Transverse colon (tissue), 4 donors: ENCODE measurements around the gene MIS18BP1. TPM values are rescaled to one million over a fixed set of nuclear protein-coding genes. Genes with fewer than 3 reads are reported as not detected.

Source experiments
- DNase-seq: peaks from one replicate; pipeline ENCODE4 v3.0.0-alpha.2; 2019
- H3K27ac ChIP-seq, 4 donors: fragments of 200-600 bp; sonication (generic); 2 replicates each; pipeline ENCODE4 v1.5.1; 2016 to 2018; ENCODE audit warnings: inconsistent platforms in 4 of 4
- H3K27me3 ChIP-seq: fragments of 200-600 bp; sonication (generic); 2 replicates; pipeline ENCODE4 v1.5.1; 2017; ENCODE audit warnings: inconsistent platforms
- H3K36me3 ChIP-seq, 4 donors: fragments of 200-600 bp; sonication (generic); 2 replicates each; pipeline ENCODE4 v1.5.1; 2017 to 2019; ENCODE audit warnings: inconsistent platforms in 4 of 4
- H3K4me1 ChIP-seq, 4 donors: fragments of 200-600 bp; sonication (generic); 2 replicates each; pipeline ENCODE4 v1.5.1; 2017 to 2020; ENCODE audit warnings: inconsistent platforms in 4 of 4
- H3K4me3 ChIP-seq, 4 donors: fragments of 200-600 bp; sonication (generic); 1 replicate in 1 of 4; 2 replicates in 3 of 4; pipeline versions ENCODE4 v1.5.1 to v1.6.1; 2017 to 2019; ENCODE audit warnings: inconsistent platforms in 4 of 4
- H3K9me3 ChIP-seq, 2 donors: fragments of 200-600 bp; sonication (generic); 2 replicates each; pipeline ENCODE4 v1.5.1; 2017 to 2019; ENCODE audit warnings: inconsistent platforms in 2 of 2
- EP300 ChIP-seq: sonication (generic); formaldehyde crosslinking; IDR thresholded peaks from one replicate; pipeline ENCODE4 v1.6.1; 2017; ENCODE audit warnings: antibody characterized with exemption, low read depth
- POLR2A ChIP-seq: fragments of 450-650 bp; IDR thresholded peaks from one replicate; pipeline ENCODE4 v1.6.1; 2016; ENCODE audit warnings: antibody characterized with exemption, mild to moderate bottlenecking, moderate library complexity
- POLR2AphosphoS5 ChIP-seq, 3 donors: sonication (generic); formaldehyde crosslinking; IDR thresholded peaks; one replicate each; pipeline ENCODE4 v1.6.1; 2016; ENCODE audit warnings: antibody characterized with exemption in 3 of 3
- WGBS, 2 donors: methylation state at CpG; one replicate each; pipeline ENCODE4 v1.1.5; 2018; ENCODE audit warnings: low coverage in 1 of 2; 5-methylcytosine and 5-hydroxymethylcytosine counted together
- in situ Hi-C, 4 donors: fragments of 200-750 bp; cut with MboI; loops; one replicate each; pipeline versions ENCODE4 v1.15.0 to v1.15.1; 2017; ENCODE audit warnings: low sequenced_read_pairs in 3 of 4, low pct_ligation_motif_present in 1 of 4, low pct_unique_long_range_greater_than_20kb in 1 of 4
- intact Hi-C: fragments of 100-400 bp; cut with DNase I; formaldehyde crosslinking; loops from one replicate; pipeline ENCODE4 v1.15.1; 2023; ENCODE audit warnings: low total_unique reads
- total RNA-seq, 4 donors: library from RNA; depleted of rRNA; stranded (reverse); fragments of >200 nt; gene quantifications; one replicate each; pipeline ENCODE4 v1.1.0, GENCODE V29; 2016
- TF ChIP-seq, protein P1 (sequence below), 5 experiments: fragments of 200-600 bp in 3 of 5; fragments of 450-650 bp in 2 of 5; sonication (generic) in 3 of 5; IDR thresholded peaks; 1 replicate in 2 of 5; 2 replicates in 3 of 5; pipeline ENCODE4 v1.5.1; 2016 to 2017; ENCODE audit warnings: antibody characterized with exemption in 5 of 5, inconsistent platforms in 3 of 5, mild to moderate bottlenecking in 2 of 5, moderate library complexity in 1 of 5

Gene MIS18BP1
- total RNA-seq, 4 donors from 2014 or later = 23.5 to 61.7 (median 38.4) TPM

DNA sequence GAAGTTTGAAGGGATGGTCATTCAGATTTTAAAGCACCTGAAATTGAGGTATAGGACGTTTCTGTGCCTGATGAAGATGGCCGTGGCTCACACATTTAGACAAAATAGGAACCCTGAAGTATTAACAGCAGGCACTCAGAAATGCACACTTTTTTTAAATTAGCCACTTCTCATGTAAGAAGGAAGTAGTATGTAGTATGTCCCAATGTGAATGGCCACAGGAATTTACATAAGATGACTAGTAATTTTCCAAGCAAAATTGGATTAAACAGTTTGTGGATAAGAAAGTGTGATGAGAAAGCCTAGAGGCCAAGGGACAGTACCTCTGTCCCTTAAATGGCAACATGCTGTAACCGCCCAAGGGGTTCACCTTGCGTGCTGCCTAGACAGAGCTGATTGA lies 1.8 kb upstream of the MIS18BP1 start:
- in situ Hi-C loops = loop anchor here in 2 of 4 donors (25.0 kb wide), 1 partner anchor 342 kb away; no protein-coding TSS in a partner anchor
- TF ChIP-seq EP300 = no peak
- TF ChIP-seq POLR2AphosphoS5 (IDR thresholded peaks at IDR 0.05) = no peak
- TF ChIP-seq, protein P1, sequence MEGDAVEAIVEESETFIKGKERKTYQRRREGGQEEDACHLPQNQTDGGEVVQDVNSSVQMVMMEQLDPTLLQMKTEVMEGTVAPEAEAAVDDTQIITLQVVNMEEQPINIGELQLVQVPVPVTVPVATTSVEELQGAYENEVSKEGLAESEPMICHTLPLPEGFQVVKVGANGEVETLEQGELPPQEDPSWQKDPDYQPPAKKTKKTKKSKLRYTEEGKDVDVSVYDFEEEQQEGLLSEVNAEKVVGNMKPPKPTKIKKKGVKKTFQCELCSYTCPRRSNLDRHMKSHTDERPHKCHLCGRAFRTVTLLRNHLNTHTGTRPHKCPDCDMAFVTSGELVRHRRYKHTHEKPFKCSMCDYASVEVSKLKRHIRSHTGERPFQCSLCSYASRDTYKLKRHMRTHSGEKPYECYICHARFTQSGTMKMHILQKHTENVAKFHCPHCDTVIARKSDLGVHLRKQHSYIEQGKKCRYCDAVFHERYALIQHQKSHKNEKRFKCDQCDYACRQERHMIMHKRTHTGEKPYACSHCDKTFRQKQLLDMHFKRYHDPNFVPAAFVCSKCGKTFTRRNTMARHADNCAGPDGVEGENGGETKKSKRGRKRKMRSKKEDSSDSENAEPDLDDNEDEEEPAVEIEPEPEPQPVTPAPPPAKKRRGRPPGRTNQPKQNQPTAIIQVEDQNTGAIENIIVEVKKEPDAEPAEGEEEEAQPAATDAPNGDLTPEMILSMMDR (IDR thresholded peaks at IDR 0.05) = no peak
- TF ChIP-seq POLR2A = no peak
- H3K36me3 ChIP-seq = no peaks in the 10 kb centered on the region
- no peak overlapping the region for H3K27ac ChIP-seq
- no peak overlapping the region for H3K4me3 ChIP-seq
- H3K9me3 ChIP-seq = peaks cover 14 to 19% of the 10 kb centered on the region in 2 donors
- H3K4me1 ChIP-seq = peaks cover 5 to 26% (median 13%) of the 10 kb centered on the region in 4 donors
- intact Hi-C loops = no loop called here
- no peaks in the 10 kb centered on the region for H3K27me3 ChIP-seq
- WGBS, 2 donors = 91 to 92% methylated on average over 4 of the region's 4 CpGs
- no peak for DNase-seq

DNA sequence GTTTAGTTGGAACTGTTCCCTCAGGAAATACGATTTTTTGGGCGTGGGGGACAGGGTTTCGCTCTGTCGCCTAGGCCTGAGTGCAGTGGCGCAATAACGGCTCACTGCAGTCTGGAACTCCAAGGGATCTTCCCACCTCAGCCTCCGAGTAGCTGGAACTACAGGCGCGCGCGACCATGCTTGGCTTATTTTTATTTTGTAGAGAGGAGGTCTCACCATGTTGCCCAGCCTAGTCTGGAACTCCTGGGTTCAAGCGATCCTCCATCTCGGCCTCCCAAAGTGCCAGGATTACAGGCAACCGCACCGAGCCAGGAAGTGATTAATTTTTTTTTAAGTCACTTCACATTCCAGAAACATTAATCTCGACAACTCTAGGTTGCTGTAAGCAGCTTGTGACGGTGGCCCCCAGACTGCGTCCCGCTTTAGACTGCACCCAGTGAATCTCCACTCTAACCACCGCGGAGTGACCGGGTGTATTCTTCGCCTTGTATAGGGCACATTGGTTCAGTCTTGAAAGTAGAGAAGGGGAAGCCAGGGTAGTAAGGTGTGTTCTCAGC lies 830 bp upstream of the MIS18BP1 start:
- DNase-seq = peak; percentile 27
- Histone ChIP-seq H3K4me1 (peaks cover 5 to 31% (median 13%) of the 10 kb centered on the region in 4 donors), H3K27ac (peak overlapping the region; percentile 87 to 93 (median 90)), H3K36me3 (no peaks in the 10 kb centered on the region), H3K9me3 (peaks cover 12 to 13% of the 10 kb centered on the region in 2 donors), H3K27me3 (no peaks in the 10 kb centered on the region), H3K4me3 (peak overlapping the region; percentile 50 to 89 (median 64))
- in situ Hi-C loops = loop anchor here in 2 of 4 donors (25.0 kb wide), 1 partner anchor 342 kb away; no protein-coding TSS in a partner anchor
- TF ChIP-seq EP300 (no peak), POLR2A (no peak), POLR2AphosphoS5 (IDR thresholded peaks at IDR 0.05) (no peak)
- TF ChIP-seq, protein P1 (IDR thresholded peaks at IDR 0.05) = no peak
- intact Hi-C loops = no loop called here
- 76 to 80% methylated on average over 10 to 23 of the region's 23 CpGs for WGBS, 2 donors

DNA sequence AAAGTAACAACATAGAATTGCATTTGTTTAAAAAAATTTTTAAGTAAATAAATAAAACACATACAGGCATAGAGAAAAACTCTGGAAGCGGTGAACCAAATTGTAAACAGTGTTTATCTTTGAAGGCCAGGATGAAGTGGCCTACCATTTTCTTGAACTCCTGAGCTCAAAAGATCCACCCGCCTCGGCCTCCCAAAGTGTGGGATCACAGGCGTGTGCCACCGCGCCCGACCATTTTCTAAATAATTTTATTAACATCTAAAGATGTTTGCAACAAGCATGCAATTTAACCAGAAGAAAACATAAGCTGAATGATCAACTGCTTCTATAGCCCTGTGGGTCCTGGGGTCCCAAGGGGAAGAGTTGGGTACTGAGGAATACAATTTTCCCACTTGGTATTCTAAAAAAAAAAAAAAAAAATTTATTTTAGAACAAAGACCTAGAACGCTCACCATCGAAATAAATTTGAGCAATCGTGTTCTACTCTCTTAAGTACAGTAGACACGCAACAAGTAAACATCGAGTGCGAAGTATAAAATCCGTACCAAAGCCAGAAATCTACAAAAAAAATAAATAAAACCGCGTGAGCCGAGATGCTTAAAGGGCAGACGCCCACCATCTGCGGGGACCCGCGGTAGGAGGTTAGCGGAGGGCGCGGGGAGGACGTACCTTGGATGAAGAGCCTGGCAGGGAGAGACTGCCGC lies 484 bp downstream of the MIS18BP1 start:
- H3K9me3 ChIP-seq = peaks cover 0 to under 1% of the 10 kb centered on the region in 2 donors
- intact Hi-C loops = no loop called here
- H3K27me3 ChIP-seq = no peaks in the 10 kb centered on the region
- H3K4me1 ChIP-seq = peaks cover 5 to 32% (median 13%) of the 10 kb centered on the region in 4 donors
- no peaks in the 10 kb centered on the region for H3K36me3 ChIP-seq
- H3K27ac ChIP-seq = peak overlapping the region; percentile 87 to 93 (median 90)
- in situ Hi-C loops = loop anchor here in 2 of 4 donors (25.0 kb wide), 1 partner anchor 340 kb away; no protein-coding TSS in a partner anchor
- no peak for DNase-seq
- TF ChIP-seq POLR2AphosphoS5 (IDR thresholded peaks at IDR 0.05) (no peak), POLR2A (no peak), EP300 (no peak)
- TF ChIP-seq, protein P1 (IDR thresholded peaks at IDR 0.05) = no peak
- WGBS, 2 donors = 0% methylated on average over 16 to 26 of the region's 26 CpGs
- peak overlapping the region; percentile 50 to 89 (median 64) for H3K4me3 ChIP-seq

DNA sequence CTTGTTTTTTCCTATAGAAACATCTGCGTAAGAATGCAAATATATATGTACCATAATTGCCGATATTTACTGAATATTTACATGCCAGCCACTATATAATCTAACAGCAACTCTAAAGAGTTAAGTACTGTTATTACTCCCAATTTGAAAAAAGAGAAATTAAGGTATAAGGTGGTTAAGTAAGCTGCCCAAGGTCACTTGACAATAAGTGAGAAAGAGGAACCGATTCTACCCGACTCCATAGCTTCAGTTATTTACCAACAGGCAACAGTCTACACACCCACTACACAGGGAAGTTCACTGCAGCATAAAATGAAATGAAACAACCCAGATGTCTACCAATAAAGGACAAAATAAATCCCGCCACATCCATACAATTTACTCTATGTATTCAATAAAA lies 1.1 kb downstream of the MIS18BP1 start:
- 17 to 19% methylated on average over 5 of the region's 5 CpGs for WGBS, 2 donors
- Histone ChIP-seq H3K4me3 (peak overlapping the region; percentile 50 to 89 (median 64)), H3K36me3 (no peaks in the 10 kb centered on the region), H3K27ac (peak overlapping the region; percentile 87 to 93 (median 90)), H3K9me3 (no peaks in the 10 kb centered on the region), H3K4me1 (peaks cover 5 to 37% (median 13%) of the 10 kb centered on the region in 4 donors), H3K27me3 (no peaks in the 10 kb centered on the region)
- DNase-seq = no peak
- TF ChIP-seq POLR2AphosphoS5 (IDR thresholded peaks at IDR 0.05) = peak in 1 of 3 donors; percentile 35
- TF ChIP-seq, protein P1 (IDR thresholded peaks at IDR 0.05) = no peak
- in situ Hi-C loops (loop anchor here in 2 of 4 donors (25.0 kb wide), 1 partner anchor 340 kb away; no protein-coding TSS in a partner anchor), intact Hi-C loops (no loop called here)
